ENCODE results near the gene CD200R1L.

The CD200R1L gene

GRCh38 chr3:112822064-112823055 lies 24.3 kb downstream of the CD200R1L start:
- no peak for DNase-seq (ENCODE audit: low read depth in 2 of 2)

DNA sequence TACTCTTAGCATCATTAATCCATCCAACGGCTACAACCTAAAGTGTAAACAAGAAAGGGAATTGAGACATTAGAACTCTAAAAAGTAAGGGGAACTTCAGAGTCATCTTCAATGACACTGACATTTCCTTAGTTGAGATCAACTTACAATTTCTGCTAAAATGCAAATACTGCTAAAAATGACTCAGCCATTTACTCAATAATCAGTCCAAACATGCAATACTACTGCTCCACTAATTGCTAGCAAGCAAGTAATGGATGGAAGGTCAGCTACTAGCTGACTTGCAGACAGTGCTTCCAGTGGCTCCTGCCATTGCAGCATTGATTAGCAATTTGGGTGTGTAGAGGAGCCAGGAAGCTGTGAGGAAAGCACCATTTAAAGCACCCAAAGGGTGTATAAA lies 28.4 kb downstream of the CD200R1L start:
- no peak for DNase-seq (ENCODE audit: low read depth in 2 of 2)

- DNase-seq (ENCODE audit: low read depth in 2 of 2), result no peak
These were observed 28.9 kb downstream of the CD200R1L start for GRCh38 chr3:112817797-112818196.

GRCh38 chr3:112817271-112817670 lies 29.4 kb downstream of the CD200R1L start:
- no peak for DNase-seq (ENCODE audit: low read depth in 2 of 2)

- DNase-seq (ENCODE audit: low read depth in 2 of 2), result no peak
These were observed 30.7 kb downstream of the CD200R1L start for GRCh38 chr3:112815981-112816380.

DNA sequence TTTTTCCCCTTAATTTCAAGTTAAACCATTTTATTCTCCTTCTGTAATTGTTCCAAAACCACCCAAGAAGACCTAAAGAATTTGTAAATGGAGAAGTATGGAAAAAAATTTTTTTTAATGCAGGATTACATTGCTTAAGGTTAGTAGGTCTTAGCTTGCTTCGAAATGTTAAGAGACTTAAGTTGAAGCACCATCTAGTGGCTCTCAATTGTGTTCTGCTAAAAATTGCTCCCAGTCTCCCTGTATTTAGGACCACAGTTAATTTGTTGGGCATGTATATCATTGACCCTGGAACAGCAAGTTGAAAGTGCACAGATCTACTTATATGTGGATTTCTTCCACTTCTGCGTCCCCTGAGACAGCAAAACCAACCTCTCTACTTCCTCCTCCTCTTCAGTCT lies 32.4 kb downstream of the CD200R1L start:
- DNase-seq (ENCODE audit: low read depth in 2 of 2), result no peak

DNA sequence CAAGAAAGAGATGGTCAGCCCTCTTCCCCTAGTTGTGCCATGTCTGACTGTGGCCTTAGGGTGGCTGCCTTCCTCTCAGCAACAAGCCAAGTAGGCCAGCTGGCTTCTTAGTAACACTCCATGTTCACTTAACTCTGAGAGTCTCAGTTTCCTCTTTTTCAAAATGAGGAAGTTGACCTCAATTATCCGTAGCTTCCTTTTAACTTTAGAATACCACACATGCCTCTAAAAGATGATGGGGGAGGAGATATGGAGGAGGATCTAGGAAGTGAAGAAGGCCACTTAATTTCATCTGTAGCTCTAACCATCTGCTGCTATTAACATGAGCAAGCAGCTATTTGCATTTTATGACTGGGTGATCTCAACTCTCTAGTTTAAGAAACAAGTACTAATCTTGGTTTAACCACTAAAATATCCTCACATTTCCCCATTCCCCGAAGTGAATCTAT lies 32.9 kb downstream of the CD200R1L start:
- no peak for DNase-seq (ENCODE audit: low read depth in 2 of 2)

DNA sequence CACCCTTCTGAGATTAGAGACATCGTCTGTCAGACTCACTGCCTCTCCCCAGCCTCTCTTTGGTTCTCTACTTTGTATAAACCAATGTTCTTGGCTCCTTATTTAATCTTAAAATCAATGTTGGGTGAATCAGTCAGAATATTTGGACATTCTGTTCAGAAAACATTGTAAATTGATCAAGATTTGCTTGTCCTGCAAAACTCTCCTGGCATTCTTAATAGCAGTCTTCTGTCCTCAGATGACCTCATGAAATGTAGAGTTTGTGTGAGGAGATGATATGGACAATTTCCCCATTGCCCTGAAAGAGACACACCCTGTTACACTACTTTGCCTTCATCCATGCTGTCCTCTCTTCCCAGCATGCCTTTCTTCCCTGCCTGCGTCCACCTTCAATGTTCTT lies 33.6 kb downstream of the CD200R1L start:
- DNase-seq (ENCODE audit: low read depth in 2 of 2), result no peak

GRCh38 chr3:112811917-112812660 lies 34.6 kb downstream of the CD200R1L start:
- DNase-seq (ENCODE audit: low read depth in 2 of 2), result no peak

DNA sequence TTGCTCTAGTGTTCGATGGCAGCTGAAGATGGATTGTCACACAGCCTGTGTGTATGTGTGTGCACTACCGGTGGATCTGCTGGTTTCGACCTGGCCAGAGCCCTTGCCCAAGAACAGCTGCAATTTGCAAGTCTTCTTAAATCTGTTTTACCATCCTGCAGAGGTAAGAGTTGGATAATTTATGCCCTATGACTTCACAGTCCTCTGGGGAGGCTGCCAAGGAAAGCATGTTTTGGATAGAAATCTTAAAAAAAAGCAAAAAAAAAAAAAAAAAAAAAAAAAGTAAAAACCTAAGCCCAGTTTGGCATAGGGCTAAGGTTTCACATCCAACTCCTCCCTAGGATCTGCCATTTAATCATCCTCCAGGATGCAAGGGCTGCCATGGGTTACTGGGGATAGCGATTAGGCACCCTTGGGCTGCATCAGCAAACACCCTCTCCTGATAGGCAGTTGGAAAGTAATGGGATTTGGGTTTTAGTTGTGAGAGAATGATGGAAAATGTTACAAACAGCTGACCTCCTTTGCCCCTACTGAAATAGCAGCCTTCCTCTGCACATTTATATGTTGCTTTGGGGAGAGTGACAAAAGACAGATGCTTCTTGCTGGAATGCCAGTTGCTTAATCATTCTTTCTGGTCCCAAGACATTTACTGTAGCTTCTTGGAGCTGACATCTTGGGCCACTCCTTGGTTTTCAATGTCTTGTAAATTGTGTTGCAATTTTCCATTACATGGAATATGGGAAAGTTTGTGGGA lies 35.4 kb downstream of the CD200R1L start:
- no peak for DNase-seq (ENCODE audit: low read depth in 2 of 2)

GRCh38 chr3:112810561-112810960 lies 36.1 kb downstream of the CD200R1L start:
- no peak for DNase-seq (ENCODE audit: low read depth in 2 of 2)

GRCh38 chr3:112808136-112808535 lies 38.5 kb downstream of the CD200R1L start:
- no peak for DNase-seq (ENCODE audit: low read depth in 2 of 2)

DNA sequence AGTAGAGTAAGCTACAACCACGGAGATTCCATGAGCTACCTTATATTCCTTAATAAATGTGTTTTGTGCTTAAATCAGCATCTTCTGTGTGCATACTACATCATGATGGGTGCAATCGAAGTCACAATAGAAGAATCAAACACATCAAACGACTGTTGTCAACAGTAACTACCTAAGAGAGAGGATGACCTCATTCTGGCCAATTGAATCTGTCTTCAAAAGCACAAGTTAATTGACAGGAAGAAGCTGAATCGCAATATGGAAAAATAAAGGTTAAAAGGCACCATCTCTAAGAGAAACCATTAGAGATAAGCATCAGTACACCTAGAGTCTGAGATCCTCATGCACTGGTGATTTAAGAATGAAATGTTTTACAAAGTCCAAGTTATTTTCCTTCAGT lies 39.0 kb downstream of the CD200R1L start:
- no peak for DNase-seq (ENCODE audit: low read depth in 2 of 2)

DNA sequence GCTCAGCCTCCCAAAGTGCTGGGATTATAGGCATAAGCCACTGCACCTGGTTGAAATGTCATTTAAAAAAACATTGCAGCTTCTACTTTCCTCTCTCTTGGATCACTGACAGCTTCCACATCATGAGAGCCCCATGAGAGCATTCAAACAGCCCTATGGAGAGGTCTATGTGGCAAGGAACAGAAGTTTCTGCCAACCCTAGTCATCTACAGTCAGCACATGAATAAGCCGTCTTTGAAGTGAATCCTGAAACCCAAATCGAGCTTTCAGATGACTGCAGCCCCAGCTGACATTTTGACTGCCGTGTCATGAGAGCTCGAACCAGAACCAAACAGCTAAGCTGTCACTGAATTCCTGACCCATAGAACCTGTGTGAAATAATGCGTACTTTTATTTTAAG lies 39.8 kb downstream of the CD200R1L start:
- DNase-seq (ENCODE audit: low read depth in 2 of 2), result no peak

GRCh38 chr3:112805126-112805525 lies 41.5 kb downstream of the CD200R1L start:
- DNase-seq (ENCODE audit: low read depth in 2 of 2), result no peak

GRCh38 chr3:112804021-112804420 lies 42.6 kb downstream of the CD200R1L start:
- DNase-seq (ENCODE audit: low read depth in 2 of 2), result no peak

DNA sequence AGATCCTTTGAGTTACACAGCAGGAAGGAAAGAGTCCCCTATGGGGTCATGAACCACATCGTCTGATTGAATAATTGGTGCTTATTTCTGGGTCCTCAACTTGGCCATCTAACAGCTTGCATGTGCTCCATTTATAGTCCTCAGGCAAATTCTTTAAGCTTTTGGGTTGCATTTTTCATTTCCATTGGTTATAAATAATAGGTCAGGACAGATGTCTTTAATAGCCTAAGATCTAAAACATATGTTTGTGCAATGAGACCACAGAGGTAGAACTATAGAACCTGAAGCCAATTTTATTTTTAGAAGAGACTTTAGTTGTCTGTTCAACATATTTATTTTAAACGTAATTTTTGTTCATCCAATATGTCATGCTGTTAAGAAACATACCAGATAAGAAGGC lies 43.2 kb downstream of the CD200R1L start:
- no peak for DNase-seq (ENCODE audit: low read depth in 2 of 2)

DNA sequence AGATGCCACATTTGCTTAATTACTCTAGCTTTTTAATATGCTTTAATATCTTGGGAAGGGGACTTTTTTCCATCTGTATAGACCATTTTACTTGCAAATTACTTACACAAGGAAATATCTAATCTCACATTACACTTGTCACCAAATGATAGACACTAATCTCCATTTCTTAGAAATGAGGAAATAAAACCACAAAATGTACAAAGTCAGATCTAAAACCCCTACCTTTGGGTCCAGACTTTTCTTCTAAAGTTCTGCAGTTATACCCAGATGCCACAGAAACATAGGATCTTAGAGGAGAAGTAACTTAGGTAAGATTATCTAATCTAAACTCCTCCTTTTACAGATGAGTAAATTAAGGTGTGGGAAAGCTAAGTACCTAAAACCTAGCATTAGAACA lies 44.3 kb downstream of the CD200R1L start:
- no peak for DNase-seq (ENCODE audit: low read depth in 2 of 2)

DNA sequence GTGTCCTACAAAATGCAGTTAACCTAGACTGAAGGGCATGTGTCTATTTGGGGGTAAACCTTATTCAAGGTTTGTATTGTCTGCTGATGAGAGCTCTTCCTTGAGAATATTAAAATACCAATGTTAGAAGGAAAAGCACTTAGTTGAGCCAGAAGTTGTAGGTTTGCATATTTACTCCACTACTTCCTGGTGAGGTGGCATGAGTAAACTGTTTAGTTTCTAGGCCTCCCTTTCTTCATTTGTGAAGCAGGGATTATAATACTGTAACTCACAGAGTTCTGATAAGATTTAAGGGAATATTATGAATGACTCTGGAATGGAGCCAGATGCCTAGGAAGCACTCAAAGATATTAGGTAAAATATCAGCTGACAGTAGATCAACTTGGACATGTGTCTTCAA lies 46.7 kb downstream of the CD200R1L start:
- no peak for DNase-seq (ENCODE audit: low read depth in 2 of 2)

DNA sequence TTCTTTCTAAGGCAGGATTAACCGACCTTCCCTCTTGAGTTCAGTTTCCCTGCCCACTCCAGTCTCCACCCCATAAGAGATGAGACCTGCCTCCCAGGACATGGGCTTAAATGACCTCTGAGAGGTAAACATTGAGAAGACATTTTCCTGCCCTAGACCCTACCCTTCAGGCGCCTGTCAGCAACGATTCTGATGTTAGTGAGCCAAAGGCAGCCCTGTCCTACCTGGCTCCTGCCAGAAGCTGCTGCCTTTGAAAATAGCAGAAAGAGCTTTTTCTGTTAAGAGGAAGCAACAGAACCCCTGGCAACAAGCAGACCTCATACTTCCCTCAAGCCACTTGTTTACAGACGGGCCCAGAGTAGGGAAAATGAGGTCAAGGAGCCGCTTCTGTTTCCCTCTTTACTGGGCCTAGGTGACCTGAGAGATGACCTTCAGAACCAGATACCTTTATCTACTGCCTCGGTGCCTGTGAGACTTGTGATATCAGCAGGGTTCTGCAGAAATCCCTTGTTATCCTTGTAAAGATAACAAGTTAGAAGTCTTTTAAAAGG lies 52.0 kb downstream of the CD200R1L start:
- no peak for DNase-seq (ENCODE audit: low read depth in 2 of 2)

DNA sequence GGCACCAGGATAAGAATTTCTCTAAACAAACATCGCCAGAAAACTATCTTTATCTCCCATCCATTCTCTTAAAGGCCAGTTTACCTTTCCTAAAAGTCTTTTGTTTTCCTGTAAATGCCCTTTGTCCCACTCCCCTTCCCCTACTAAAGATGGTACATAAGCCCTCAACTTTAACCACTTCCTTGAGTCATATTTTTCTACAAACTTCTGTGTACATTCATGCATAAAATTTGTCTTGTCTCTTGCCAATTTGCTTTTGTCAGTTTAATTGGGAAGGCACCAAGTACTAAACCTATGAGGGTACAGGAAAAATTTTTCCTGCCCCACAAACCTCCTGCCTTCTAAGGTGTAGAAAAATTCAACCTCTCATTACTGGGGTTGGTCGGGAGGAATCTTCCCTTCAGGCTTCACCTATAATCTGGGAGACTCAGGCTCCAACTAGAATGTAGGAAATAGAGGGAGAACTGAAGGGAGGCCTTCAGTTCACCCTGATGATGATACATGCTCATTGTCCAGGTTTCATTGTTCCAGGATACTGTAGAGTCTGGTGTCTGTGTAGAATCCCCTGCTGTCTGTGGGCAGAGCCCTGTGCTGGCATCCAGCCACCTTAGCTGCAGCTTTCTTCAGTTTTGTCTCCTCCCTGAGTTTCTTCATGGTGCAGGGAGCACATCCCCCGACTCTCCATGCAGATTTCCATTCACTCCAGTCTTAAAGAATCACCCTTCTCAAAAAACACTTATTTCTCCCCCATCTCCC lies 53.2 kb downstream of the CD200R1L start:
- no peak for DNase-seq (ENCODE audit: low read depth in 2 of 2)
